ENCODE measurements around the gene DACT1. TPM values are rescaled to one million over a fixed set of nuclear protein-coding genes. Genes with fewer than 3 reads are reported as not detected.

DACT1 gene
- total RNA-seq, 2 donors from 2014 or later, result 0.42 to 4.2 TPM

- Histone ChIP-seq H3K27ac (ENCODE audit: low read depth, low read length) (no peak overlapping the region), H3K9me3 (ENCODE audit: control insufficient read depth, low read length) (no peaks in the 10 kb centered on the region), H3K27me3 (ENCODE audit: control insufficient read depth, insufficient read depth, low read length, poor library complexity, severe bottlenecking) (no peaks in the 10 kb centered on the region), H3K9ac (ENCODE audit: extremely low read depth, low read length, poor library complexity, severe bottlenecking) (no peak overlapping the region), H3K36me3 (ENCODE audit: control insufficient read depth, insufficient read depth, low read length) (no peaks in the 10 kb centered on the region), H3K4me3 (ENCODE audit: low read length) (no peak overlapping the region), H3K4me1 (ENCODE audit: control insufficient read depth, insufficient read depth, low read length) (peaks cover 8% of the 10 kb centered on the region)
- DNase-seq, result no peak
- TF ChIP-seq CTCF (conservative IDR thresholded peaks at IDR 0.05), result no peak
- Mint-ChIP-seq H3K4me1 (peaks cover 30% of the 10 kb centered on the region), H3K4me3 (no peak overlapping the region), H3K36me3 (ENCODE audit: low read depth) (no peaks in the 10 kb centered on the region), H3K27ac (no peak overlapping the region), H3K9me3 (no peaks in the 10 kb centered on the region), H3K27me3 (ENCODE audit: insufficient read depth) (no peaks in the 10 kb centered on the region)
- WGBS, 2 experiments (ENCODE audit: insufficient coverage in 1 of 2, insufficient read length in 1 of 2), result 82 to 100% methylated on average over 1 of the region's 1 CpG
Observed at GRCh38 chr14:58662018-58662417, 24.3 kb downstream of the DACT1 start.

GRCh38 chr14:58662759-58663158 is 25.0 kb downstream of the DACT1 start:
- Histone ChIP-seq H3K27me3 (ENCODE audit: control insufficient read depth, insufficient read depth, low read length, poor library complexity, severe bottlenecking) (no peaks in the 10 kb centered on the region), H3K9me3 (ENCODE audit: control insufficient read depth, low read length) (no peaks in the 10 kb centered on the region), H3K4me1 (ENCODE audit: control insufficient read depth, insufficient read depth, low read length) (peaks cover 8% of the 10 kb centered on the region), H3K9ac (ENCODE audit: extremely low read depth, low read length, poor library complexity, severe bottlenecking) (no peak overlapping the region), H3K36me3 (ENCODE audit: control insufficient read depth, insufficient read depth, low read length) (no peaks in the 10 kb centered on the region), H3K27ac (ENCODE audit: low read depth, low read length) (no peak overlapping the region), H3K4me3 (ENCODE audit: low read length) (no peak overlapping the region)
- Mint-ChIP-seq H3K27me3 (ENCODE audit: insufficient read depth) (no peaks in the 10 kb centered on the region), H3K9me3 (no peaks in the 10 kb centered on the region), H3K36me3 (ENCODE audit: low read depth) (no peaks in the 10 kb centered on the region), H3K4me3 (no peak overlapping the region), H3K27ac (no peak overlapping the region), H3K4me1 (peaks cover 30% of the 10 kb centered on the region)
- 75 to 80% methylated on average over 1 of the region's 2 CpGs for WGBS, 2 experiments (ENCODE audit: insufficient coverage in 1 of 2, insufficient read length in 1 of 2)
- TF ChIP-seq CTCF (conservative IDR thresholded peaks at IDR 0.05), result no peak
- DNase-seq, result no peak

GRCh38 chr14:58663494-58664111 is 25.8 kb downstream of the DACT1 start:
- H3K27me3 Mint-ChIP-seq (ENCODE audit: insufficient read depth), result no peaks in the 10 kb centered on the region
- no peak for TF ChIP-seq CTCF (conservative IDR thresholded peaks at IDR 0.05)
- H3K36me3 ChIP-seq (ENCODE audit: control insufficient read depth, insufficient read depth, low read length), result no peaks in the 10 kb centered on the region
- H3K9me3 Mint-ChIP-seq, result no peaks in the 10 kb centered on the region
- no peaks in the 10 kb centered on the region for H3K9me3 ChIP-seq (ENCODE audit: control insufficient read depth, low read length)
- peak; percentile 72 for DNase-seq
- H3K4me1 Mint-ChIP-seq, result peaks cover 32% of the 10 kb centered on the region
- 39% methylated on average over 2 of the region's 2 CpGs; no CpG with 5 or more reads in 1 of the 2 experiments for WGBS, 2 experiments (ENCODE audit: insufficient coverage in 1 of 2, insufficient read length in 1 of 2)
- no peaks in the 10 kb centered on the region for H3K36me3 Mint-ChIP-seq (ENCODE audit: low read depth)
- H3K27me3 ChIP-seq (ENCODE audit: control insufficient read depth, insufficient read depth, low read length, poor library complexity, severe bottlenecking), result no peaks in the 10 kb centered on the region
- peaks cover 8% of the 10 kb centered on the region for H3K4me1 ChIP-seq (ENCODE audit: control insufficient read depth, insufficient read depth, low read length)
- no peak overlapping the region for H3K9ac ChIP-seq (ENCODE audit: extremely low read depth, low read length, poor library complexity, severe bottlenecking)
- peak overlapping the region; percentile 56 for H3K27ac Mint-ChIP-seq
- no peak overlapping the region for H3K4me3 ChIP-seq (ENCODE audit: low read length)
- no peak overlapping the region for H3K4me3 Mint-ChIP-seq
- H3K27ac ChIP-seq (ENCODE audit: low read depth, low read length), result no peak overlapping the region

Measured in endodermal cell (in vitro differentiated cells).